NB4 (cell line): ENCODE measurements around the gene TLX2.

Source experiments
- CTCF ChIP-seq: IDR thresholded peaks from one replicate; pipeline ENCODE4 v1.5.1; 2012; ENCODE audit warnings: low read depth, low read length
- MYC ChIP-seq: IDR thresholded peaks from 2 replicates; pipeline ENCODE4 v1.6.1; 2011; ENCODE audit warnings: low read depth, low read length
- POLR2A ChIP-seq: IDR thresholded peaks from 2 replicates; pipeline ENCODE4 v1.6.1; 2011; ENCODE audit warnings: mild to moderate bottlenecking; ENCODE audit not compliant: insufficient read length; ENCODE audit errors: extremely low read depth

DNA sequence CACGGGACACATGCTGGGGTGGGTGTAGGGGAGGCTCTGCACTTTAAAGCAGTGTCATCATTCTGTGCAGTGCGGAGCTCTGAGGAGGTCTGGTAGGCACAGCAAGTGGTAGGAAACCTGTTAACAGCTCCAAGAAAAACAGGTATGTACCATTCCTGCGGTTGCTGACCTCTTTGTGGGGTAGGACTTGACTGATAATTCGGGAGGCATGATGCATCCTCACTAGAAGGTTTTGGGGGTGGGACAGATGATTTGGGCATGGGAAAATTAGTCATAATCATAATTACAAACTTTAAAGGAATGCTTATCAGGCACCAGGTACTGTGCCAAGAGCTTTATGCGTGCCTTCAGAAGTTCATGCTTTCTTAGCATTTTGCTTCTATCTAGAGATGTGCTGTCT is 50.0 kb downstream of the TLX2 start:
- no peak for TF ChIP-seq CTCF
- TF ChIP-seq POLR2A: no peak
- TF ChIP-seq MYC: no peak
